ENCODE results near the gene ZNF316.

Gene ZNF316

GRCh38 chr7:6691609-6692106 lies 54.5 kb downstream of the ZNF316 start:
- no peak for DNase-seq

GRCh38 chr7:6700793-6701192 lies 63.7 kb downstream of the ZNF316 start:
- DNase-seq = no peak

- no peak for DNase-seq
These were observed 64.7 kb downstream of the ZNF316 start for GRCh38 chr7:6701860-6702259.

All from left hindlimb (tissue), 1 donor.